Activated naive CD4-positive, alpha-beta T cell treated with anti-CD3 and anti-CD28 coated beads for 36 hours (primary cell): ENCODE data around the gene PAK4. TPM values are rescaled to one million over a fixed set of nuclear protein-coding genes. Genes with fewer than 3 reads are reported as not detected.

Experiments
- CTCF ChIA-PET: fragments of 350-600 bp; sonication (Branson Sonifier 250); formaldehyde crosslinking; loops from one replicate; lab custom pipeline; 2021; ENCODE audit warnings: antibody characterized with exemption; lab: Charles Lee
- DNase-seq: peaks from one replicate; pipeline ENCODE4 v3.0.0-alpha.2; 2020
- H3K27ac Mint-ChIP-seq: one replicate; pipeline ENCODE4 v1.8.0; 2021; ENCODE audit warnings: mild to moderate bottlenecking, mixed read lengths
- H3K27me3 Mint-ChIP-seq: one replicate; pipeline ENCODE4 v1.8.0; 2021; ENCODE audit warnings: low read depth, mixed read lengths
- H3K36me3 Mint-ChIP-seq: one replicate; pipeline ENCODE4 v1.8.0; 2021; ENCODE audit warnings: low read depth, mixed read lengths
- H3K4me1 Mint-ChIP-seq: one replicate; pipeline ENCODE4 v1.8.0; 2021; ENCODE audit warnings: low read depth, mixed read lengths
- H3K4me3 Mint-ChIP-seq: one replicate; pipeline ENCODE4 v1.8.0; 2021; ENCODE audit warnings: mild to moderate bottlenecking, moderate library complexity, mixed read lengths
- H3K9me3 Mint-ChIP-seq: one replicate; pipeline ENCODE4 v1.8.0; 2021; ENCODE audit warnings: mixed read lengths
- intact Hi-C: fragments of 100-400 bp; cut with micrococcal nuclease; formaldehyde crosslinking; loops from one replicate; pipeline ENCODE4 v1.15.1; 2023
- total RNA-seq, 2 experiments: library from RNA; stranded (reverse); gene quantifications; one replicate each; pipeline ENCODE4 v1.2.3, GENCODE V29; 2021

The PAK4 gene
- total RNA-seq, 2 experiments from 2014 or later = 16.9 to 18.1 TPM

GRCh38 chr19:39145180-39145953 lies 19.8 kb downstream of the PAK4 start:
- peaks cover 3% of the 10 kb centered on the region for H3K36me3 Mint-ChIP-seq
- CTCF ChIA-PET = interaction anchor here (1.4 to 1.6 kb wide), 3 partner anchors 23 to 35 kb away, joined by 3 to 6 read pairs (median 3); no protein-coding TSS in a partner anchor
- no peaks in the 10 kb centered on the region for H3K27me3 Mint-ChIP-seq
- no peak overlapping the region for H3K27ac Mint-ChIP-seq
- peaks cover 2% of the 10 kb centered on the region for H3K4me1 Mint-ChIP-seq
- intact Hi-C loops = no loop called here
- no peak for DNase-seq
- no peaks in the 10 kb centered on the region for H3K9me3 Mint-ChIP-seq
- no peak overlapping the region for H3K4me3 Mint-ChIP-seq

- Mint-ChIP-seq H3K27me3 (no peaks in the 10 kb centered on the region), H3K4me1 (peaks cover 2% of the 10 kb centered on the region), H3K27ac (no peak overlapping the region), H3K9me3 (no peaks in the 10 kb centered on the region), H3K36me3 (peaks cover 3% of the 10 kb centered on the region), H3K4me3 (no peak overlapping the region)
- intact Hi-C loops = no loop called here
- DNase-seq = no peak
- CTCF ChIA-PET = interaction anchor here (1.4 to 1.6 kb wide), 2 partner anchors 24 to 36 kb away, joined by 3 read pairs; no protein-coding TSS in a partner anchor
These were observed 20.5 kb downstream of the PAK4 start for GRCh38 chr19:39146091-39146490.

GRCh38 chr19:39146686-39147450 lies 21.3 kb downstream of the PAK4 start:
- CTCF ChIA-PET = interaction anchor here (1.4 to 1.6 kb wide), 2 partner anchors 25 to 36 kb away, joined by 3 read pairs; no protein-coding TSS in a partner anchor
- H3K27ac Mint-ChIP-seq = no peak overlapping the region

GRCh38 chr19:39147480-39147879 lies 21.9 kb downstream of the PAK4 start:
- Mint-ChIP-seq H3K9me3 (no peaks in the 10 kb centered on the region), H3K4me3 (no peak overlapping the region), H3K27me3 (no peaks in the 10 kb centered on the region), H3K27ac (no peak overlapping the region), H3K36me3 (peaks cover 3% of the 10 kb centered on the region), H3K4me1 (peaks cover 2% of the 10 kb centered on the region)
- no peak for DNase-seq
- CTCF ChIA-PET = no interaction called here
- intact Hi-C loops = no loop called here

More at GRCh38 chr19:39146686-39147450, 21.3 kb downstream of the PAK4 start:
- no peaks in the 10 kb centered on the region for H3K27me3 Mint-ChIP-seq
- H3K4me1 Mint-ChIP-seq = peaks cover 2% of the 10 kb centered on the region
- no peak overlapping the region for H3K4me3 Mint-ChIP-seq
- peaks cover 3% of the 10 kb centered on the region for H3K36me3 Mint-ChIP-seq
- no peak for DNase-seq
- no peaks in the 10 kb centered on the region for H3K9me3 Mint-ChIP-seq
- intact Hi-C loops = no loop called here

- no peaks in the 10 kb centered on the region for H3K27me3 Mint-ChIP-seq
- no peak for DNase-seq
- no peak overlapping the region for H3K27ac Mint-ChIP-seq
- peaks cover 5% of the 10 kb centered on the region for H3K4me1 Mint-ChIP-seq
- peaks cover 3% of the 10 kb centered on the region for H3K36me3 Mint-ChIP-seq
- no peaks in the 10 kb centered on the region for H3K9me3 Mint-ChIP-seq
- intact Hi-C loops = no loop called here
- H3K4me3 Mint-ChIP-seq = no peak overlapping the region
- CTCF ChIA-PET = no interaction called here
These were observed 23.4 kb downstream of the PAK4 start for GRCh38 chr19:39148939-39149529.

- Mint-ChIP-seq H3K27me3 (no peaks in the 10 kb centered on the region), H3K4me1 (peaks cover 8% of the 10 kb centered on the region), H3K9me3 (no peaks in the 10 kb centered on the region), H3K27ac (no peak overlapping the region), H3K36me3 (peaks cover 3% of the 10 kb centered on the region), H3K4me3 (no peak overlapping the region)
- DNase-seq = no peak
- CTCF ChIA-PET = no interaction called here
- intact Hi-C loops = no loop called here
These were observed 24.6 kb downstream of the PAK4 start for GRCh38 chr19:39150235-39150634.

GRCh38 chr19:39150807-39151600 lies 25.4 kb downstream of the PAK4 start:
- Mint-ChIP-seq H3K4me3 (no peak overlapping the region), H3K27me3 (no peaks in the 10 kb centered on the region), H3K36me3 (peaks cover 3% of the 10 kb centered on the region), H3K9me3 (no peaks in the 10 kb centered on the region), H3K4me1 (peaks cover 10% of the 10 kb centered on the region), H3K27ac (no peak overlapping the region)
- intact Hi-C loops = no loop called here
- CTCF ChIA-PET = no interaction called here
- no peak for DNase-seq

- DNase-seq = no peak
- Mint-ChIP-seq H3K9me3 (no peaks in the 10 kb centered on the region), H3K4me1 (peaks cover 10% of the 10 kb centered on the region), H3K4me3 (no peak overlapping the region), H3K36me3 (peaks cover 3% of the 10 kb centered on the region), H3K27me3 (no peaks in the 10 kb centered on the region), H3K27ac (no peak overlapping the region)
- intact Hi-C loops = no loop called here
- CTCF ChIA-PET = no interaction called here
These were observed 26.5 kb downstream of the PAK4 start for GRCh38 chr19:39152066-39152465.

- H3K27me3 Mint-ChIP-seq = no peaks in the 10 kb centered on the region
- H3K4me1 Mint-ChIP-seq = peaks cover 10% of the 10 kb centered on the region
- no peak overlapping the region for H3K27ac Mint-ChIP-seq
- H3K36me3 Mint-ChIP-seq = no peaks in the 10 kb centered on the region
- H3K4me3 Mint-ChIP-seq = no peak overlapping the region
- no peaks in the 10 kb centered on the region for H3K9me3 Mint-ChIP-seq
- intact Hi-C loops = no loop called here
- CTCF ChIA-PET = no interaction called here
- no peak for DNase-seq
These were observed 28.6 kb downstream of the PAK4 start for GRCh38 chr19:39154100-39154628.

- DNase-seq = no peak
- no peaks in the 10 kb centered on the region for H3K9me3 Mint-ChIP-seq
- H3K36me3 Mint-ChIP-seq = no peaks in the 10 kb centered on the region
- no peak overlapping the region for H3K27ac Mint-ChIP-seq
- no peaks in the 10 kb centered on the region for H3K27me3 Mint-ChIP-seq
- intact Hi-C loops = no loop called here
- H3K4me1 Mint-ChIP-seq = peaks cover 10% of the 10 kb centered on the region
- H3K4me3 Mint-ChIP-seq = no peak overlapping the region
- CTCF ChIA-PET = no interaction called here
These were observed 29.1 kb downstream of the PAK4 start for GRCh38 chr19:39154629-39155100.

GRCh38 chr19:39155114-39155700 lies 29.6 kb downstream of the PAK4 start:
- CTCF ChIA-PET = no interaction called here
- Mint-ChIP-seq H3K27ac (no peak overlapping the region), H3K9me3 (no peaks in the 10 kb centered on the region), H3K4me3 (no peak overlapping the region), H3K4me1 (peaks cover 9% of the 10 kb centered on the region), H3K27me3 (no peaks in the 10 kb centered on the region), H3K36me3 (no peaks in the 10 kb centered on the region)
- intact Hi-C loops = no loop called here
- no peak for DNase-seq
